Stimulated activated memory B cell treated with anti-CD40 and anti-IgM and Interleukin-4, amounts not matched to agents 10 μg/mL and 1 μg/mL and 100 μg/mL, for 72 hours (primary cell): ENCODE results near the gene CCNT1.
"Not testable (repeated sequence)": the region's sequence is repeated elsewhere in the genome, so short reads cannot be mapped to it uniquely, and the experiment has no call there.

Experiments
- ATAC-seq: fragments of 150-1000 bp; cut with Tn5 transposase; 2 replicates; pipeline ENCODE4 v1.10.0; 2021
- H3K27ac Mint-ChIP-seq: one replicate; pipeline ENCODE4 v1.8.0; 2022; ENCODE audit warnings: mild to moderate bottlenecking, mixed read lengths
- H3K27me3 Mint-ChIP-seq: one replicate; pipeline ENCODE4 v1.8.0; 2022; ENCODE audit warnings: mixed read lengths
- H3K36me3 Mint-ChIP-seq: one replicate; pipeline ENCODE4 v1.8.0; 2022; ENCODE audit warnings: mixed read lengths
- H3K4me1 Mint-ChIP-seq: one replicate; pipeline ENCODE4 v1.8.0; 2022; ENCODE audit warnings: mixed read lengths
- H3K4me3 Mint-ChIP-seq: one replicate; pipeline ENCODE4 v1.8.0; 2022; ENCODE audit warnings: mild to moderate bottlenecking, moderate library complexity, mixed read lengths
- H3K9me3 Mint-ChIP-seq: one replicate; pipeline ENCODE4 v1.8.0; 2022; ENCODE audit warnings: mixed read lengths

CCNT1 gene

GRCh38 chr12:48716493-48717251 lies at the start of gene CCNT1:
CCNT1 (minus strand) TSS chr12:48716707; CDS start chr12:48716675, 32 bp downstream.
- no peaks in the 10 kb centered on the region for H3K27me3 Mint-ChIP-seq
- peaks cover 27% of the 10 kb centered on the region for H3K4me1 Mint-ChIP-seq
- ATAC-seq = peak; percentile 99
- H3K36me3 Mint-ChIP-seq = peaks cover 24% of the 10 kb centered on the region
- peaks cover 12% of the 10 kb centered on the region for H3K9me3 Mint-ChIP-seq
- peak within 1 kb of the TSS; percentile 98 for H3K4me3 Mint-ChIP-seq
- peak within 1 kb of the TSS; percentile 97 for H3K27ac Mint-ChIP-seq

- H3K27ac Mint-ChIP-seq = no peak overlapping the region
- ATAC-seq = no peak
- H3K36me3 Mint-ChIP-seq = no peaks in the 10 kb centered on the region
- no peak overlapping the region for H3K4me3 Mint-ChIP-seq
- H3K9me3 Mint-ChIP-seq = no peaks in the 10 kb centered on the region
- peaks cover 20% of the 10 kb centered on the region for H3K4me1 Mint-ChIP-seq
- H3K27me3 Mint-ChIP-seq = peaks cover 23% of the 10 kb centered on the region
These were observed 49.3 kb upstream of the CCNT1 start for GRCh38 chr12:48765753-48766162.

GRCh38 chr12:48764521-48764920 lies 48.0 kb upstream of the CCNT1 start:
- H3K36me3 Mint-ChIP-seq = no peaks in the 10 kb centered on the region
- no peak overlapping the region for H3K4me3 Mint-ChIP-seq
- no peak for ATAC-seq
- no peak overlapping the region for H3K27ac Mint-ChIP-seq
- H3K4me1 Mint-ChIP-seq = peaks cover 20% of the 10 kb centered on the region
- H3K27me3 Mint-ChIP-seq = peaks cover 23% of the 10 kb centered on the region
- no peaks in the 10 kb centered on the region for H3K9me3 Mint-ChIP-seq

- Mint-ChIP-seq H3K36me3 (no peaks in the 10 kb centered on the region), H3K27me3 (no peaks in the 10 kb centered on the region), H3K9me3 (no peaks in the 10 kb centered on the region), H3K4me3 (no peak overlapping the region), H3K4me1 (no peaks in the 10 kb centered on the region), H3K27ac (no peak overlapping the region)
- ATAC-seq = no peak
These were observed 42.2 kb upstream of the CCNT1 start for GRCh38 chr12:48758737-48759136.

GRCh38 chr12:48758186-48758585 lies 41.7 kb upstream of the CCNT1 start:
- H3K36me3 Mint-ChIP-seq = no peaks in the 10 kb centered on the region
- no peaks in the 10 kb centered on the region for H3K9me3 Mint-ChIP-seq
- no peak for ATAC-seq
- H3K27me3 Mint-ChIP-seq = no peaks in the 10 kb centered on the region
- H3K4me1 Mint-ChIP-seq = no peaks in the 10 kb centered on the region
- no peak overlapping the region for H3K27ac Mint-ChIP-seq
- H3K4me3 Mint-ChIP-seq = no peak overlapping the region

- H3K9me3 Mint-ChIP-seq = no peaks in the 10 kb centered on the region
- ATAC-seq = no peak
These were observed 34.4 kb upstream of the CCNT1 start for GRCh38 chr12:48750769-48751356.

GRCh38 chr12:48750215-48750614 lies 33.7 kb upstream of the CCNT1 start:
- ATAC-seq = no peak
- no peaks in the 10 kb centered on the region for H3K36me3 Mint-ChIP-seq
- no peaks in the 10 kb centered on the region for H3K9me3 Mint-ChIP-seq
- peaks cover 11% of the 10 kb centered on the region for H3K27me3 Mint-ChIP-seq
- no peak overlapping the region for H3K4me3 Mint-ChIP-seq
- H3K4me1 Mint-ChIP-seq = no peaks in the 10 kb centered on the region
- no peak overlapping the region for H3K27ac Mint-ChIP-seq

More at GRCh38 chr12:48750769-48751356, 34.4 kb upstream of the CCNT1 start:
- H3K4me1 Mint-ChIP-seq = no peaks in the 10 kb centered on the region
- peaks cover 11% of the 10 kb centered on the region for H3K27me3 Mint-ChIP-seq
- no peak overlapping the region for H3K4me3 Mint-ChIP-seq
- no peaks in the 10 kb centered on the region for H3K36me3 Mint-ChIP-seq
- no peak overlapping the region for H3K27ac Mint-ChIP-seq

- Mint-ChIP-seq H3K27ac (no peak overlapping the region), H3K27me3 (peaks cover 29% of the 10 kb centered on the region)
- no peak for ATAC-seq
These were observed 27.9 kb upstream of the CCNT1 start for GRCh38 chr12:48744251-48745008.

GRCh38 chr12:48739618-48740269 lies 23.2 kb upstream of the CCNT1 start:
- no peaks in the 10 kb centered on the region for H3K9me3 Mint-ChIP-seq
- H3K36me3 Mint-ChIP-seq = no peaks in the 10 kb centered on the region
- H3K27me3 Mint-ChIP-seq = peaks cover 18% of the 10 kb centered on the region
- H3K27ac Mint-ChIP-seq = no peak overlapping the region
- no peak for ATAC-seq
- H3K4me3 Mint-ChIP-seq = no peak overlapping the region
- no peaks in the 10 kb centered on the region for H3K4me1 Mint-ChIP-seq

More at GRCh38 chr12:48744251-48745008, 27.9 kb upstream of the CCNT1 start:
- Mint-ChIP-seq H3K4me1 (no peaks in the 10 kb centered on the region), H3K36me3 (no peaks in the 10 kb centered on the region), H3K4me3 (no peak overlapping the region), H3K9me3 (no peaks in the 10 kb centered on the region)

GRCh38 chr12:48736456-48736855 lies 19.9 kb upstream of the CCNT1 start:
- H3K27ac Mint-ChIP-seq = no peak overlapping the region

GRCh38 chr12:48728807-48729206 lies 12.3 kb upstream of the CCNT1 start:
- Mint-ChIP-seq H3K27me3 (peaks cover 9% of the 10 kb centered on the region), H3K36me3 (no peaks in the 10 kb centered on the region), H3K27ac (no peak overlapping the region), H3K9me3 (no peaks in the 10 kb centered on the region), H3K4me1 (no peaks in the 10 kb centered on the region), H3K4me3 (no peak overlapping the region)
- ATAC-seq = no peak

More at GRCh38 chr12:48736456-48736855, 19.9 kb upstream of the CCNT1 start:
- peaks cover 18% of the 10 kb centered on the region for H3K27me3 Mint-ChIP-seq
- H3K36me3 Mint-ChIP-seq = no peaks in the 10 kb centered on the region
- no peaks in the 10 kb centered on the region for H3K4me1 Mint-ChIP-seq
- no peaks in the 10 kb centered on the region for H3K9me3 Mint-ChIP-seq
- no peak overlapping the region for H3K4me3 Mint-ChIP-seq
- ATAC-seq = no peak

- H3K27me3 Mint-ChIP-seq, H3K27ac Mint-ChIP-seq, H3K4me1 Mint-ChIP-seq, H3K4me3 Mint-ChIP-seq, ATAC-seq: not testable (repeated sequence)
- Mint-ChIP-seq H3K9me3 (peaks cover 12% of the 10 kb centered on the region), H3K36me3 (peaks cover 13% of the 10 kb centered on the region)
These were observed 4.2 kb upstream of the CCNT1 start for GRCh38 chr12:48720737-48721136.

- Mint-ChIP-seq H3K36me3 (peaks cover 13% of the 10 kb centered on the region), H3K9me3 (peaks cover 12% of the 10 kb centered on the region)
- H3K4me3 Mint-ChIP-seq, H3K4me1 Mint-ChIP-seq, ATAC-seq, H3K27me3 Mint-ChIP-seq, H3K27ac Mint-ChIP-seq: not testable (repeated sequence)
These were observed 3.7 kb upstream of the CCNT1 start for GRCh38 chr12:48720171-48720570.

- Mint-ChIP-seq H3K36me3 (peaks cover 14% of the 10 kb centered on the region), H3K9me3 (peaks cover 12% of the 10 kb centered on the region), H3K4me1 (peaks cover 18% of the 10 kb centered on the region)
- not testable (repeated sequence) for H3K27ac Mint-ChIP-seq, H3K27me3 Mint-ChIP-seq, ATAC-seq, H3K4me3 Mint-ChIP-seq
These were observed 2.5 kb upstream of the CCNT1 start for GRCh38 chr12:48719002-48719401.

GRCh38 chr12:48717252-48717695 lies 767 bp upstream of the CCNT1 start:
- peak overlapping the region; percentile 98 for H3K4me3 Mint-ChIP-seq
- no peak for ATAC-seq
- H3K9me3 Mint-ChIP-seq = peaks cover 12% of the 10 kb centered on the region
- peak overlapping the region; percentile 97 for H3K27ac Mint-ChIP-seq
- peaks cover 24% of the 10 kb centered on the region for H3K36me3 Mint-ChIP-seq
- H3K4me1 Mint-ChIP-seq = peaks cover 27% of the 10 kb centered on the region
- no peaks in the 10 kb centered on the region for H3K27me3 Mint-ChIP-seq
